Measurements from ENCODE around the gene TMEM108. TPM values are rescaled to one million over a fixed set of nuclear protein-coding genes. Genes with fewer than 3 reads are reported as not detected.

TMEM108 gene
- total RNA-seq, 1 experiment from 2014 or later: not detected

DNA sequence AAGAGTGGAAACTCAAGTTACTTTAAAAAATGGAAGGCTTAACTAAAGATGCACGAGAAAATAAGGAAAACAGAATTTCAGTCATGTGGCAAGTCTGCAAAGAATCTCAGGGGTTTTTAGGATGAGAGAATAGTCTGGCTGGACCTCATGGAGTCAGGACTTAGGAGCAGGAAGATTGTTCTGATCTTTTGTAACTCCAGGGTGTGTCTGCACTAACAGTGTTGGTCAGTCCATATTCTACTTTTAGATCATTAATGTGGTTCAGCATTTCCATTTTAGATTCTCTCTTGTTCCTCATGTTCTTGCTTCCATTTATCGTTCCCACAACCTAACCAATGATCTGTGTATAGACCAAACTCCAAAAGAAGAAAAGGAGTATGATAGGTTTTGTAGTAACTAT lies 15.3 kb downstream of the TMEM108 start:
- ChIA-PET CTCF (no interaction called here), POLR2A (no interaction called here), RAD21 (ENCODE audit: low non-redundant PET in 1 of 2, low total read pairs in 2 of 2, uncharacterized antibody in 2 of 2, unreplicated experiment in 2 of 2) (no interaction called here)

More for the DNA sequence above, 15.3 kb downstream of the TMEM108 start:
- ATAC-seq: no peak
- no peaks in the 10 kb centered on the region for H3K36me3 ChIP-seq (ENCODE audit: control insufficient read depth in 1 of 2, insufficient read depth in 2 of 2, low read length in 2 of 2)
- peaks cover 38% of the 10 kb centered on the region for H3K27me3 ChIP-seq (ENCODE audit: insufficient read depth, low read length)
- no peak for TF ChIP-seq ELF1 (IDR thresholded peaks at IDR 0.05; ENCODE audit: borderline replicate concordance, low read depth)
- TF ChIP-seq, protein P1, sequence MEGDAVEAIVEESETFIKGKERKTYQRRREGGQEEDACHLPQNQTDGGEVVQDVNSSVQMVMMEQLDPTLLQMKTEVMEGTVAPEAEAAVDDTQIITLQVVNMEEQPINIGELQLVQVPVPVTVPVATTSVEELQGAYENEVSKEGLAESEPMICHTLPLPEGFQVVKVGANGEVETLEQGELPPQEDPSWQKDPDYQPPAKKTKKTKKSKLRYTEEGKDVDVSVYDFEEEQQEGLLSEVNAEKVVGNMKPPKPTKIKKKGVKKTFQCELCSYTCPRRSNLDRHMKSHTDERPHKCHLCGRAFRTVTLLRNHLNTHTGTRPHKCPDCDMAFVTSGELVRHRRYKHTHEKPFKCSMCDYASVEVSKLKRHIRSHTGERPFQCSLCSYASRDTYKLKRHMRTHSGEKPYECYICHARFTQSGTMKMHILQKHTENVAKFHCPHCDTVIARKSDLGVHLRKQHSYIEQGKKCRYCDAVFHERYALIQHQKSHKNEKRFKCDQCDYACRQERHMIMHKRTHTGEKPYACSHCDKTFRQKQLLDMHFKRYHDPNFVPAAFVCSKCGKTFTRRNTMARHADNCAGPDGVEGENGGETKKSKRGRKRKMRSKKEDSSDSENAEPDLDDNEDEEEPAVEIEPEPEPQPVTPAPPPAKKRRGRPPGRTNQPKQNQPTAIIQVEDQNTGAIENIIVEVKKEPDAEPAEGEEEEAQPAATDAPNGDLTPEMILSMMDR (IDR thresholded peaks at IDR 0.05 in 2 of 3, conservative IDR thresholded peaks at IDR 0.05 in 1 of 3; ENCODE audit: borderline replicate concordance in 1 of 3, insufficient read depth in 1 of 3, low read depth in 2 of 3, low read length in 2 of 3): no peak
- no peak for TF ChIP-seq POLR2AphosphoS5 (IDR thresholded peaks at IDR 0.05; ENCODE audit: low read depth, low read length)
- no peak for TF ChIP-seq ZNF274 (IDR thresholded peaks at IDR 0.05; ENCODE audit: low read depth, low read length)
- TF ChIP-seq, protein P2, sequence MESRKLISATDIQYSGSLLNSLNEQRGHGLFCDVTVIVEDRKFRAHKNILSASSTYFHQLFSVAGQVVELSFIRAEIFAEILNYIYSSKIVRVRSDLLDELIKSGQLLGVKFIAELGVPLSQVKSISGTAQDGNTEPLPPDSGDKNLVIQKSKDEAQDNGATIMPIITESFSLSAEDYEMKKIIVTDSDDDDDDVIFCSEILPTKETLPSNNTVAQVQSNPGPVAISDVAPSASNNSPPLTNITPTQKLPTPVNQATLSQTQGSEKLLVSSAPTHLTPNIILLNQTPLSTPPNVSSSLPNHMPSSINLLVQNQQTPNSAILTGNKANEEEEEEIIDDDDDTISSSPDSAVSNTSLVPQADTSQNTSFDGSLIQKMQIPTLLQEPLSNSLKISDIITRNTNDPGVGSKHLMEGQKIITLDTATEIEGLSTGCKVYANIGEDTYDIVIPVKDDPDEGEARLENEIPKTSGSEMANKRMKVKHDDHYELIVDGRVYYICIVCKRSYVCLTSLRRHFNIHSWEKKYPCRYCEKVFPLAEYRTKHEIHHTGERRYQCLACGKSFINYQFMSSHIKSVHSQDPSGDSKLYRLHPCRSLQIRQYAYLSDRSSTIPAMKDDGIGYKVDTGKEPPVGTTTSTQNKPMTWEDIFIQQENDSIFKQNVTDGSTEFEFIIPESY (IDR thresholded peaks at IDR 0.05; ENCODE audit: extremely low read depth, insufficient replicate concordance, low read length): no peak
- TF ChIP-seq SIN3A (IDR thresholded peaks at IDR 0.05; ENCODE audit: low read depth): no peak
- no peak for TF ChIP-seq CEBPB (IDR thresholded peaks at IDR 0.05; ENCODE audit: low read depth)
- TF ChIP-seq FOSL1 (IDR thresholded peaks at IDR 0.05; ENCODE audit: low read depth): no peak
- TF ChIP-seq POLR2A (IDR thresholded peaks at IDR 0.05; ENCODE audit: borderline replicate concordance, extremely low read depth, insufficient read depth, insufficient read length): no peak
- TF ChIP-seq, protein P3, sequence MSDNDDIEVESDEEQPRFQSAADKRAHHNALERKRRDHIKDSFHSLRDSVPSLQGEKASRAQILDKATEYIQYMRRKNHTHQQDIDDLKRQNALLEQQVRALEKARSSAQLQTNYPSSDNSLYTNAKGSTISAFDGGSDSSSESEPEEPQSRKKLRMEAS (IDR thresholded peaks at IDR 0.05): no peak
- no peak for TF ChIP-seq YY1 (IDR thresholded peaks at IDR 0.05; ENCODE audit: extremely low read depth, insufficient replicate concordance, low read depth, low read length)
- TF ChIP-seq EZH2phosphoT487 (IDR thresholded peaks at IDR 0.05; ENCODE audit: borderline replicate concordance): no peak
- H3K4me2 ChIP-seq (ENCODE audit: low read length): no peak overlapping the region
- intact Hi-C loops (cut with micrococcal nuclease): no loop called here
- H3K9me3 ChIP-seq (ENCODE audit: control insufficient read depth in 1 of 2, insufficient read depth in 1 of 2, low read depth in 1 of 2, low read length in 2 of 2): no peaks in the 10 kb centered on the region
- no peaks in the 10 kb centered on the region for H3K79me2 ChIP-seq (ENCODE audit: insufficient read depth, low read length)
- no peaks in the 10 kb centered on the region for H4K20me1 ChIP-seq (ENCODE audit: insufficient read depth)
- no peak overlapping the region for H3K27ac ChIP-seq (ENCODE audit: low read depth, low read length)
- H3K9ac ChIP-seq (ENCODE audit: low read length): no peak overlapping the region
- no peak overlapping the region for H2AFZ ChIP-seq (ENCODE audit: low read depth, low read length, poor library complexity, severe bottlenecking)
- H3K4me1 ChIP-seq (ENCODE audit: control insufficient read depth in 1 of 2, insufficient read depth in 2 of 2, low read length in 2 of 2): no peaks in the 10 kb centered on the region
- no peak for DNase-seq (ENCODE audit: low read depth, low spot score)
- H3K9me2 ChIP-seq (ENCODE audit: insufficient read depth): no peaks in the 10 kb centered on the region
- H3K4me3 ChIP-seq (replicated peaks in 1 of 2; ENCODE audit: low read depth in 1 of 2, low read length in 2 of 2): no peak overlapping the region
- BruUV-seq (replicated peaks): no TSS peak
